ENCODE data around the gene ADAMTSL2.

ADAMTSL2 gene

GRCh38 chr9:133608889-133609288, 74.4 kb downstream of the ADAMTSL2 start:
- no peak for DNase-seq

- peak; percentile 77 for DNase-seq
Measured at GRCh38 chr9:133609311-133610098, 75.0 kb downstream of the ADAMTSL2 start, which contains the start of gene FAM163B. Gene FAM163B, minus strand, starts transcription at chr9:133609389. Its CDS starts 29,166 bp downstream, at chr9:133580223.

GRCh38 chr9:133610845-133611244, 76.3 kb downstream of the ADAMTSL2 start:
- no peak for DNase-seq

- no peak for DNase-seq
Measured at GRCh38 chr9:133612051-133612450, 77.5 kb downstream of the ADAMTSL2 start.

- DNase-seq = no peak
Measured at GRCh38 chr9:133612816-133613215, 78.3 kb downstream of the ADAMTSL2 start.

GRCh38 chr9:133613432-133613831, 78.9 kb downstream of the ADAMTSL2 start:
- no peak for DNase-seq

- no peak for DNase-seq
Measured at GRCh38 chr9:133614056-133614455, 79.6 kb downstream of the ADAMTSL2 start.

- DNase-seq = no peak
Measured at GRCh38 chr9:133614678-133615077, 80.2 kb downstream of the ADAMTSL2 start.

GRCh38 chr9:133615186-133615585, 80.7 kb downstream of the ADAMTSL2 start:
- DNase-seq = no peak

GRCh38 chr9:133615606-133616188, 81.2 kb downstream of the ADAMTSL2 start:
- no peak for DNase-seq

GRCh38 chr9:133616643-133617405, 82.3 kb downstream of the ADAMTSL2 start:
- no peak for DNase-seq

- no peak for DNase-seq
Measured at GRCh38 chr9:133618726-133619125, 84.2 kb downstream of the ADAMTSL2 start.

GRCh38 chr9:133619791-133620190, 85.3 kb downstream of the ADAMTSL2 start:
- no peak for DNase-seq

- DNase-seq = no peak
Measured at GRCh38 chr9:133621725-133622267, 87.3 kb downstream of the ADAMTSL2 start.

GRCh38 chr9:133622555-133622954, 88.1 kb downstream of the ADAMTSL2 start:
- no peak for DNase-seq
